Measurements from ENCODE around the gene TLE1. TPM values are rescaled to one million over a fixed set of nuclear protein-coding genes. Genes with fewer than 3 reads are reported as not detected.

Gene TLE1
- total and polyA plus RNA-seq, 2 experiments from 2014 or later = 100 to 117 TPM

GRCh38 chr9:81724242-81724889, 35.0 kb upstream of the TLE1 start:
- Histone ChIP-seq H3K9me2 (replicated peaks; ENCODE audit: insufficient read depth) (no peaks in the 10 kb centered on the region), H3K27ac (no peak overlapping the region)
- 69% methylated on average over 3 of the region's 3 CpGs for WGBS (ENCODE audit: low lambda C conversion rate, missing lambda C conversion rate)

GRCh38 chr9:81722277-81722676, 32.9 kb upstream of the TLE1 start:
- Histone ChIP-seq H3K4me1 (ENCODE audit: insufficient read depth) (peaks cover 18% of the 10 kb centered on the region), H3K36me3 (replicated peaks; ENCODE audit: insufficient read depth, low read depth) (no peaks in the 10 kb centered on the region), H4K20me1 (ENCODE audit: insufficient read depth, poor library complexity, severe bottlenecking) (no peaks in the 10 kb centered on the region), H3K27ac (no peak overlapping the region), H2AFZ (no peak overlapping the region), H3K4me3 (no peak overlapping the region), H3K9me3 (ENCODE audit: low read depth) (no peaks in the 10 kb centered on the region), H3K79me2 (no peaks in the 10 kb centered on the region), H3K9me2 (replicated peaks; ENCODE audit: insufficient read depth) (no peaks in the 10 kb centered on the region), H3K27me3 (no peaks in the 10 kb centered on the region), H3K4me2 (no peak overlapping the region)
- no peak for DNase-seq (ENCODE audit: low spot score)
- 95% methylated on average over 3 of the region's 3 CpGs for WGBS (ENCODE audit: low lambda C conversion rate, missing lambda C conversion rate)
- TF ChIP-seq CTCF (IDR thresholded peaks at IDR 0.05; ENCODE audit: poor library complexity) (no peak), EZH2phosphoT487 (IDR thresholded peaks at IDR 0.05; ENCODE audit: low read depth, severe bottlenecking, unreplicated experiment) (no peak), EZH2 (IDR thresholded peaks at IDR 0.05; ENCODE audit: borderline replicate concordance) (no peak)

More at GRCh38 chr9:81724242-81724889, 35.0 kb upstream of the TLE1 start:
- no peaks in the 10 kb centered on the region for H3K79me2 ChIP-seq
- H3K9me3 ChIP-seq (ENCODE audit: low read depth) = no peaks in the 10 kb centered on the region
- no peak overlapping the region for H2AFZ ChIP-seq
- H3K4me2 ChIP-seq = no peak overlapping the region
- H3K36me3 ChIP-seq (replicated peaks; ENCODE audit: insufficient read depth, low read depth) = no peaks in the 10 kb centered on the region
- TF ChIP-seq EZH2phosphoT487 (IDR thresholded peaks at IDR 0.05; ENCODE audit: low read depth, severe bottlenecking, unreplicated experiment) = no peak
- no peak for TF ChIP-seq CTCF (IDR thresholded peaks at IDR 0.05; ENCODE audit: poor library complexity)
- no peak for TF ChIP-seq EZH2 (IDR thresholded peaks at IDR 0.05; ENCODE audit: borderline replicate concordance)
- DNase-seq (ENCODE audit: low spot score) = no peak
- H4K20me1 ChIP-seq (ENCODE audit: insufficient read depth, poor library complexity, severe bottlenecking) = no peaks in the 10 kb centered on the region
- H3K4me3 ChIP-seq = no peak overlapping the region
- no peaks in the 10 kb centered on the region for H3K27me3 ChIP-seq
- H3K4me1 ChIP-seq (ENCODE audit: insufficient read depth) = peaks cover 11% of the 10 kb centered on the region

GRCh38 chr9:81720450-81721086, 31.2 kb upstream of the TLE1 start:
- Histone ChIP-seq H3K9me2 (replicated peaks; ENCODE audit: insufficient read depth) (no peaks in the 10 kb centered on the region), H3K4me2 (no peak overlapping the region), H3K36me3 (replicated peaks; ENCODE audit: insufficient read depth, low read depth) (no peaks in the 10 kb centered on the region), H3K79me2 (no peaks in the 10 kb centered on the region), H3K9me3 (ENCODE audit: low read depth) (no peaks in the 10 kb centered on the region), H2AFZ (no peak overlapping the region), H4K20me1 (ENCODE audit: insufficient read depth, poor library complexity, severe bottlenecking) (no peaks in the 10 kb centered on the region), H3K4me1 (ENCODE audit: insufficient read depth) (peaks cover 18% of the 10 kb centered on the region), H3K27me3 (no peaks in the 10 kb centered on the region), H3K4me3 (no peak overlapping the region), H3K27ac (peak overlapping the region; percentile 10)
- WGBS (ENCODE audit: low lambda C conversion rate, missing lambda C conversion rate) = 95% methylated on average over 9 of the region's 9 CpGs
- TF ChIP-seq EZH2phosphoT487 (IDR thresholded peaks at IDR 0.05; ENCODE audit: low read depth, severe bottlenecking, unreplicated experiment) = no peak
- no peak for DNase-seq (ENCODE audit: low spot score)

- no peaks in the 10 kb centered on the region for H3K36me3 ChIP-seq (replicated peaks; ENCODE audit: insufficient read depth, low read depth)
- H4K20me1 ChIP-seq (ENCODE audit: insufficient read depth, poor library complexity, severe bottlenecking) = no peaks in the 10 kb centered on the region
- no peak for DNase-seq (ENCODE audit: low spot score)
- no peak overlapping the region for H3K4me3 ChIP-seq
- no peak overlapping the region for H2AFZ ChIP-seq
- no peaks in the 10 kb centered on the region for H3K9me3 ChIP-seq (ENCODE audit: low read depth)
- no peaks in the 10 kb centered on the region for H3K79me2 ChIP-seq
- 84% methylated on average over 4 of the region's 4 CpGs for WGBS (ENCODE audit: low lambda C conversion rate, missing lambda C conversion rate)
- no peak for TF ChIP-seq EZH2 (IDR thresholded peaks at IDR 0.05; ENCODE audit: borderline replicate concordance)
- TF ChIP-seq EZH2phosphoT487 (IDR thresholded peaks at IDR 0.05; ENCODE audit: low read depth, severe bottlenecking, unreplicated experiment) = no peak
- TF ChIP-seq CTCF (IDR thresholded peaks at IDR 0.05; ENCODE audit: poor library complexity) = no peak
- H3K4me2 ChIP-seq = no peak overlapping the region
- H3K4me1 ChIP-seq (ENCODE audit: insufficient read depth) = peaks cover 18% of the 10 kb centered on the region
- no peaks in the 10 kb centered on the region for H3K9me2 ChIP-seq (replicated peaks; ENCODE audit: insufficient read depth)
- H3K27me3 ChIP-seq = no peaks in the 10 kb centered on the region
- peak overlapping the region; percentile 10 for H3K27ac ChIP-seq
Observed at GRCh38 chr9:81719972-81720371, 30.6 kb upstream of the TLE1 start.

All from hepatocyte (in vitro differentiated cells).